Measurements from ENCODE around the gene EARS2.

DNA sequence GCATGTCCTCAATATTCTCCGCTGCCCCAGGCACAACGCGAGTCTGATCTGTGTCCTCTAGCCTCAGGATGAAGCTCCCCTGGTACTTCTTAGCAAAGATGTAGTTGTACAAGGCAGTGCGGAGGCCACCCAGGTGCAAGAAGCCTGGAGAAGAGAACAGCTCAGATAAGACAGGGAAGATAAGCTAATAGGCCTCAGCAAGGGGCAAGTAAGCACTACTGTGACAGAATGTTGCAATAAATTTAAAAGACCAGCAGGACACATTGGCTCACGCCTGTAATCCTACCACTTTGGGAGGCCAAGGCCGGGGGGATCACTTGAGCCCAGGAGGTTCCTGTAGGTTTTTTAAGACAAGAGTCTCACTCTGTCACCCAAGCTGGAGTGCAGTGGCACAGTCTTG, 5.0 kb downstream of the EARS2 start:
- TF ChIP-seq NFIC (IDR thresholded peaks at IDR 0.05) (no peak), YY1 (IDR thresholded peaks at IDR 0.05; ENCODE audit: low read depth) (no peak), MAX (IDR thresholded peaks at IDR 0.05) (no peak), RAD21 (IDR thresholded peaks at IDR 0.05; ENCODE audit: low read depth) (no peak), TAF1 (IDR thresholded peaks at IDR 0.05; ENCODE audit: low read depth) (no peak), CEBPB (IDR thresholded peaks at IDR 0.05) (no peak), EP300 (IDR thresholded peaks at IDR 0.05; ENCODE audit: borderline replicate concordance) (no peak)

Data from Ishikawa (cell line).